NCI-H1048 (cell line): Measurements from ENCODE around the gene CFAP45.

ENCODE experiments used
- DNase-seq: peaks from one replicate; lab custom pipeline; 2025; lab: John Stamatoyannopoulos, UW

The CFAP45 gene

DNA sequence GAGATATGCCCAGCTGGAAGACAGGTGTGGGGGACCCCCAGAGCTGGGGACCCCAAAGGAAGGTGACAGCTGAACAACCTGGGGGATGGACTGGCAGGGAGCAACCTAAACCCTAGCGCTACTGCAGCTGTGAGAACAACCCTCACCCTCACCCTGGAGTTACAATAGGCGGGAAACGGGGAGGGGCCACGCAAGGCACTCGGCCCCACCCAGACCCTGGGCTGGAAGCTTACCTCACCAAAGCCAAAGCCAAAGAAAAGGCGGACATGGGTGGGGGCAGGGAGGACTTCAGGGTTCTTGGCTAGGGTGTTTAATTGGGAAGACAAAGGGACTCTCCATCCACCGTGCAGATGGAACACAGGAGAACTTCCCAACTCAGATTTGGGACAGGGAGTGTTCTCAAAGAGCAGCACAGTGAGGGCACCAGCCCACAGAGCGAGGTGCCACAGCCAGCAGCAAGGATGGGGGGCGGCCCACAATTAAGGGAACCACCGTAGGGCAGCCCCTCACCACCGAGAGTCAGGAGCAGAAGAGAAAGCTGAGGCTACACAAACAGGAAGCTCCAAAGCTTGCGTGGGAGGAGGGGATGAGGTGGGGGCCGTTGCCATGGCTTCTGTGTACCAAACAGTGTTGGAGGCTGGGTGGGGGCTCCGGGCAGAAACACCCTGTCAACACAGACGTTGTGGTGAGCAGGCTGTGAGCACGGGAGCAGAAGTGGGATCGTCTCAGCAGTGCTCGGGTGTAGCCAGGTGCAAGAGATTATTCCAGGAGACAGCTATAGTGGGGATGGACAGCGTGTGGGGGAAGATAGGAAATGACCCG is 23.4 kb upstream of the CFAP45 start:
- no peak for DNase-seq

- no peak for DNase-seq
Observed at GRCh38 chr1:159922511-159923202, 22.7 kb upstream of the CFAP45 start.

DNA sequence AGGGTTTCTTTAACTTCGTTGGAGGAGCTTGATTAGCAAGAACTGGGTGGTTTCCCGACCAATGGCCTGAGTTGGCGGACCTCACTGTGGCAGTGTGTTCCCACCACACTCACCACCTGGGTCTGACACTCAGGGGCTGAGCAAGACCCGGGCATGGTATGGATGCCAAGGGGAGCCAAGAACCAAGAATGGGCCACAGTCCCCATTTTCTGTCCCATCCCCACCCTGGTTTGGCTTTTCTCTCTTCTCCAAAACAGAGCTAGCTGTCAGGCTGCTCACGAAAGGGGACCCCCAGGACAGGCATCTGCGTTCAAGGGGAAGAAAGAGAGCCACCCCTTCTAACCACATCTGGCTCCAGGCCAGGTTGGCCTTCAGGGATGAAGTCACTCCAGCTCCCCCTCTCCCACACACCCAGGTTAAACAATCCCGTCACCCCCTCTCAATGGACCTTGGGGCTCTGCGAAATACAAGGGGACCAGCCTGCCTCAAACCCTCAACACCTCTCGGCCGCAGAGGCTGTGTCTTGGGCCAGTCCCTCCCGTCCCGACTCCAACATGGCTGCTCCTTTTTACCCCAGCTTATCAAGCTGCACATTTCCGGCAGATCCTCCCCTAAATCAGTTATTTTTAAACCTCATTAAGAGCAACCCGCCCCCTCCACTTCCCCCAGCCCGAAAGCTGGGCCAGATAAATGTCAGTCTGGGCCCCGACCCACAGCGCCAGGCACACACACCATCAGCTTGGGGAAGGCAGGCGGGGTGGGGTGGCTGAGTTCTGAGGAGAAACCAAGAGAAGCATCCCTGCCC is 21.9 kb upstream of the CFAP45 start:
- DNase-seq = no peak

- no peak for DNase-seq
Observed at GRCh38 chr1:159921251-159921650, 21.3 kb upstream of the CFAP45 start.

DNA sequence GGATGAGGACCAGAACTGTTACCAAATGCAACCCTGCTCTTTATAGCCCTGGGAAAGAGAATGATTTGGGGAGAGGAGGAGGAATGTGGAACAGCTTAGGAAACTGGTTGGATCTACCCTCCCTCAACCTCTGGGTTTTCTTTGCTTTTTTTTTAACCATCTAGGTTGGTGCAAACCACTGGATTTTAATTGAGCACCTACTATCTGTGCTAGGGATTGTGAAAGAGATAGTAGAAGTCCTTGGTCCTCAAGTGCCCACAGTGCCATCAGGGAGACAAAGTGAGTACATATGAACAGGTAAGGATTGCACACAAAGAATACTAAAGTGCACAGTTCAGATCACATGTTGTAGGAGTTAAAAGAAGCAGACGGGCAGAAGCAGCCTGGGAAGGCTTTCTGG is 20.7 kb upstream of the CFAP45 start:
- no peak for DNase-seq

GRCh38 chr1:159920202-159920601 is 20.2 kb upstream of the CFAP45 start:
- no peak for DNase-seq

DNA sequence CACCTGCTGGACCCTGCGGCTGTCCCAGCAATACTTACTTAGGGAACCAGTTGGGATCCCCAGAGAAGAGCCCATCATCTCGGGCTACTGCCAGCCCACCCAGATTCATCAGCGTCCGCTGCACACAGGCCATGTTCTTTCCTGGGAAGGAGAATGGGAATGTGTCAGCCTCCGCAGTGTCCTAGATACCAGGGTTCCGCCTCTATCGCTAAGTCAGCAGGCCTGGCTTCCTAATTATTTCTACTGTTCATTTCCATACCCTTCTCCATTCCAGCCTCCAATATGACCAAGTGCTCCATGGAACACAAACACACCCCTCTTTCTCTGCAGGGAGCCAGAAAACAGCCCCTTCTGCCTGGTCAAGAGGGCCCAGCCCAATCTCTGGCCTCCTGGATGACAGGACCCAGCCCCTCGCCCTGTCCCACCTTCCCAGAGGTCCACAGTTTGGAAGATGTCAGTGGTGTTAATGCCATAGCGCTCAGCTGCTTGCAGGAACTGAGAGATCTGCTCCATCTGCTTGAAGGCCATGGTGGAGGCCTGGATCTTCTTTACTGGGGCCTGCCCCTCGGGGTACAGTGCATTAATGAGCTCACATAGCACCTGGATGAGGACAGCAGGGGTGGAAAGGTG is 19.4 kb upstream of the CFAP45 start:
- no peak for DNase-seq

- DNase-seq = no peak
Observed at GRCh38 chr1:159918352-159919200, 18.6 kb upstream of the CFAP45 start.

GRCh38 chr1:159917533-159918351 is 17.8 kb upstream of the CFAP45 start:
- no peak for DNase-seq

- peak; percentile 88 for DNase-seq
Observed at GRCh38 chr1:159916242-159917051, 16.5 kb upstream of the CFAP45 start.

DNA sequence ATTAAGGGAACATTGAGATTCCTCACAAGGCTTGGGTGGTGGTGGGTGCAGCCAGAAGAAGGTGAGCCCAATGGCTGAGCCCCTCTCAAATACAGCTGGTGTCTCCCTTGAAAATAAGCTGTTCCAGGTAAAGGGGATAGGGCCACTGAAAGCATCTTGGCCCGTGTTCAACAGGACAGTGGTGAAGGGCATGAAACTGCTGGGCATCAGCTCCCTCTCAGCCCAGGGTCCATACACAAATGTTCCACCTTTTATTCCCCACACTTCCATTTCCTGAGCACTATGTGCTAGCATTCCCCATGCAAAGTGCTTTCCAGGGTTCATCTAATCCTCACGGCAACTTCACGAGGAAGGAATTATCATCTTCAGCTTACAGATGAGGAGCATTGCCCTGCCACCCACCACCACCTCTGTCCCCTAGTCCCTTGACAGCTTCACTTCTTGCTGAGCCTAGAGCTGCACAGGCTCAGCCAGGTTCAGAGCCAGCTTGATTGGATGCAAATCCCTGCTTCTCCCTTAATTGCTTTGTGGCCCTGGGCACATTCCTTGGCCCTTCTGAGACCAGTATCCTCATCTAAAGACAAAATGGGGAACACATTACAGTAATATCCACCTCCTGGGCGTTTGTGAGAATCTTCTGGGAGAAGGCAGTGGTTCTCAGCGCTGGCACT is 15.7 kb upstream of the CFAP45 start:
- peak; percentile 88 for DNase-seq

DNA sequence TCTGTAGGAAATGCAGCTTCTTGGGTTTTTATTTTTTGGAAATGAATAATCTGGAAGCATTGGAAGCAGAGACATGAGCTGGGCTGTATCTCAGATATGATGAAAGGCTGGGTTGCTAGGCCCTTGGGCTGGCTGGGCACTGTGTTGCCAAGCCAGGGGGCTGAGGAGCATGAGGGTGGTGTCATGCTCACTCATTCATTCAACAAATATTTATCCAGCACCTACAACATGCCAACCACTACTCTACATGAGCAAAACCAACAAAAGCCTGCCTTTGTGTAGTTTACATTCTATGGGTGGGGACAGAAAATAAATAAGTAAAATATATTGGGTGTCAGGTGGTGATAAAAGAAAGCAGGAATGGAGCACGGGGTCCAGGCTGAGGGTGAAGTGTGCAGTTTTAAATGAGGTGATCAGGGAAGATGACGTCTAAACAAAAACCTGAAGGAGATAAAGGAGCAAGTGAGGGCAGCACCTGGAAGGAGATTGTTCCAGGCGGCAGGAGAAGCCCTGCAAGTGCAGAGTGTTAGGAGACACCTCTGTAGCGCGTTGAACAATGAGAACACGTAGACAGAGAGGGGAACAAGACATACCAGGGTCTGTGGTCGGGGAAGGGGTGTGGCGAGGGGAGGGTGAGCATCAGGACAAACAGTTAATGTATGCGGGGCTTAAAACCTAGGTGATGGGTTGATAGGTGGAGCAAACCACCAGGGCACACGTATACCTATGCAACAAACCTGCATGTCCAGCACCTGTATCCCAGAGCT is 14.5 kb upstream of the CFAP45 start:
- DNase-seq = no peak

DNA sequence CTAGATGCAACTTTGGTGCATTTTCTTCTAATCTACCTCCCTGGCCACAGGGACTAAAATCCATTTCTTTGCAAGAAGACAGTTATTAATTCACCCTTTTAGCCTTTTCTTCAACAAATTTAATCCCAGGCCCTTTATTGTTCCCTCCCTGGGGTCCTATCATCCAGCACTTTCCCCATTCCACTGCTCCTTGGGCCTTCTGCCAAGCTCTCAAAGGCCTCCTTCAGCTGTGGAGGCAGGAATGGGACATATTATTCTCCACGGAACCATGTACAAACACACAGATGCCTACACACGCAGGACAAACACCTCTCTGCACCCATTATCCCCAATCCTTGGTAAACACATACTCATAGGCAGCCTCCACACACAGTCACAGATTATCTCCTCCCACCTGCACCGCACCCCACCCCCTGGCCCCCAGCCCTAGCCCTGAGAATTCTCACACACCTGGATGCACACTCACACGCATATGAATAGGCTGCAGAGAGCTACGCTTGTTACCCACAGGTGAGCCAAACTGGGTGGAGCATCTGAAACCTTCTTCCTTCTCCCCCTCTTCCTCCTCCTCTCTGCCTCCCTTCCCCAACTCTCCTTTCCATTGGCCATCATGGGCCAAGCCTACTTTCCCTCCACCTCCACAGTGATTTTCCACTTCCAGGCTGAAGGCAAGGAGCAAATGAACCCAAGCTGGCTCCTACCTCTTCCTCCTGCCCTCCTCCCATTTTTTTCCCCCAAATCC is 13.7 kb upstream of the CFAP45 start:
- DNase-seq = no peak

- DNase-seq = no peak
Observed at GRCh38 chr1:159911326-159912070, 11.5 kb upstream of the CFAP45 start.

- DNase-seq = no peak
Observed at GRCh38 chr1:159908031-159908940, 8.3 kb upstream of the CFAP45 start.

- no peak for DNase-seq
Observed at GRCh38 chr1:159906960-159907359, 7.0 kb upstream of the CFAP45 start.
